Nephron progenitor cell (in vitro differentiated cells): Measurements from ENCODE around the gene KIF26B.
A peak's percentile ranks its signal among the peaks of the same experiment; 100 is the strongest.

ENCODE experiments used
- DNase-seq: peaks from one replicate; pipeline ENCODE4 v3.0.0; 2021
- H3K27ac Mint-ChIP-seq: 2 replicates; pipeline ENCODE4 v1.8.0; 2021; ENCODE audit warnings: mild to moderate bottlenecking, moderate library complexity, mixed read lengths
- H3K27me3 Mint-ChIP-seq: 2 replicates; pipeline ENCODE4 v1.8.0; 2021; ENCODE audit warnings: mild to moderate bottlenecking, low read depth, mixed read lengths; ENCODE audit not compliant: poor library complexity
- H3K36me3 Mint-ChIP-seq: 2 replicates; pipeline ENCODE4 v1.8.0; 2021; ENCODE audit warnings: low read depth, mixed read lengths
- H3K4me1 Mint-ChIP-seq: 2 replicates; pipeline ENCODE4 v1.8.0; 2021; ENCODE audit warnings: mixed read lengths
- H3K4me3 Mint-ChIP-seq: 2 replicates; pipeline ENCODE4 v1.8.0; 2021; ENCODE audit warnings: mild to moderate bottlenecking, moderate library complexity, mixed read lengths
- H3K9me3 Mint-ChIP-seq: 2 replicates; pipeline ENCODE4 v1.8.0; 2021; ENCODE audit warnings: mild to moderate bottlenecking, moderate library complexity, mixed read lengths
- TF ChIP-seq, protein P1 (sequence below): fragments of 200-600 bp; sonication (generic); IDR thresholded peaks from 2 replicates; pipeline ENCODE4 v1.5.0; 2021; ENCODE audit warnings: antibody characterized with exemption

The KIF26B gene

DNA sequence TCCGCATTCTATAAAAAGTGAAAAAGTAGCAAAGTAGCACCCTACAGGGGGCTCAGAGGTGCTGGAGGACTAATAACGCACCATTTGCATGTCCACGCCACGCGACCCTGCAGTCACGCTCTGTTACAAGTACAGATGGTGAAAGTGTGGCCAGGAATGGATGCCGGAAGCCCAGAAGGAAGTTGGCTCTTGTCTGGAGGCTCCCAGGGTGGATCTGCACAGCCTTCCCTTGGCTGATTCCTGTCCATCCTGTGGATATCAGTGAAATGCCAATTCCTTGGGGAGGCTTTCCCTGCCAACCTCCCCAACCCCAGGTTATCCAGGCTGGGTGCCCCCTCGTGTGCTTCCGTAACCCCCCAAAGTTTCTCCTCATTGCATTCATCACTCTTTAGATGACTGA, 396.8 kb downstream of the KIF26B start:
- no peaks in the 10 kb centered on the region for H3K9me3 Mint-ChIP-seq
- H3K36me3 Mint-ChIP-seq = peaks cover 23% of the 10 kb centered on the region
- no peak overlapping the region for H3K4me3 Mint-ChIP-seq
- H3K4me1 Mint-ChIP-seq = peaks cover 47% of the 10 kb centered on the region
- DNase-seq = no peak
- TF ChIP-seq, protein P1, sequence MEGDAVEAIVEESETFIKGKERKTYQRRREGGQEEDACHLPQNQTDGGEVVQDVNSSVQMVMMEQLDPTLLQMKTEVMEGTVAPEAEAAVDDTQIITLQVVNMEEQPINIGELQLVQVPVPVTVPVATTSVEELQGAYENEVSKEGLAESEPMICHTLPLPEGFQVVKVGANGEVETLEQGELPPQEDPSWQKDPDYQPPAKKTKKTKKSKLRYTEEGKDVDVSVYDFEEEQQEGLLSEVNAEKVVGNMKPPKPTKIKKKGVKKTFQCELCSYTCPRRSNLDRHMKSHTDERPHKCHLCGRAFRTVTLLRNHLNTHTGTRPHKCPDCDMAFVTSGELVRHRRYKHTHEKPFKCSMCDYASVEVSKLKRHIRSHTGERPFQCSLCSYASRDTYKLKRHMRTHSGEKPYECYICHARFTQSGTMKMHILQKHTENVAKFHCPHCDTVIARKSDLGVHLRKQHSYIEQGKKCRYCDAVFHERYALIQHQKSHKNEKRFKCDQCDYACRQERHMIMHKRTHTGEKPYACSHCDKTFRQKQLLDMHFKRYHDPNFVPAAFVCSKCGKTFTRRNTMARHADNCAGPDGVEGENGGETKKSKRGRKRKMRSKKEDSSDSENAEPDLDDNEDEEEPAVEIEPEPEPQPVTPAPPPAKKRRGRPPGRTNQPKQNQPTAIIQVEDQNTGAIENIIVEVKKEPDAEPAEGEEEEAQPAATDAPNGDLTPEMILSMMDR = no peak
- peaks cover 12% of the 10 kb centered on the region for H3K27me3 Mint-ChIP-seq
- peak overlapping the region; percentile 25 for H3K27ac Mint-ChIP-seq

DNA sequence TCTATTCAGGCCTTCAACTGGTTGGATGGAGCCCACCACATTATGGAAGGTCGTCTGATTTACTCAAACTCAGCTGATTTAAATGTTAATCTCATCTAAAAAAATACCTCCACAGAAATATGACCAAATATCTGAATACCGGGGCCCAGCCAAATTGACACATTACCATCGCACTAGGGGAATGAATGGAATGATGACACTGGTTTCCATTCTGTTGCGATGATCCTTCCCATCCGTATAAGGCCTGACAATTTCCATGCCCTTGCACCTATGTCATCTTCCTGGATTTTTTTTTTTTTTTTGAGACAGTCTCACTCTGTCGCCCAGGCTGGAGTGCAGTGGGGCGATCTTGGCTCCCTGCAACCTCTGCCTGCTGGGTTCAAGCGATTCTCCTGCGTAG, 397.5 kb downstream of the KIF26B start:
- H3K4me3 Mint-ChIP-seq = no peak overlapping the region
- no peaks in the 10 kb centered on the region for H3K9me3 Mint-ChIP-seq
- H3K4me1 Mint-ChIP-seq = peaks cover 42% of the 10 kb centered on the region
- H3K27me3 Mint-ChIP-seq = peaks cover 12% of the 10 kb centered on the region
- TF ChIP-seq, protein P1 = no peak
- DNase-seq = no peak
- no peak overlapping the region for H3K27ac Mint-ChIP-seq
- H3K36me3 Mint-ChIP-seq = peaks cover 23% of the 10 kb centered on the region

DNA sequence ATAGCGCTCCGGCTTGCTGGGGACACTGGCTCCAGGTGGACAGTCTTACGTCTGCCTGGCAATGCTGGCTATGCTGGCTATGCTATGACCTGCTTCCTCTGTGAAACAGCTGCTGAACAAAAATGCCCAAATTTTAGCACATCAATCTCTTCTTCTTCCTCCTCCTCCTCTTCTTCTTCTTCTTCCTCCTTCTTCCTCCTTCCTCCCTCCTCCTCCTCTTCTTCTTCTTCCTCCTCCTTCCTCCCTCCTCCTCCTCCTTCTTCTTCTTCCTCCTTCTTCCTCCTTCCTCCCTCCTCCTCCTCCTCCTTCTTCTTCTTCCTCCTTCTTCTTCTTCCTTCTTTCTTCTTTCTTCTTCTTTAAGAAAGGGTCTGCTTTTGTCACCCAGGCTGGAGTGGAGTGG, 401.3 kb downstream of the KIF26B start:
- peaks cover 32% of the 10 kb centered on the region for H3K4me1 Mint-ChIP-seq
- H3K27me3 Mint-ChIP-seq = peaks cover 9% of the 10 kb centered on the region
- DNase-seq = no peak
- H3K36me3 Mint-ChIP-seq = peaks cover 25% of the 10 kb centered on the region
- no peak overlapping the region for H3K27ac Mint-ChIP-seq
- no peaks in the 10 kb centered on the region for H3K9me3 Mint-ChIP-seq
- no peak overlapping the region for H3K4me3 Mint-ChIP-seq
- TF ChIP-seq, protein P1 = no peak

DNA sequence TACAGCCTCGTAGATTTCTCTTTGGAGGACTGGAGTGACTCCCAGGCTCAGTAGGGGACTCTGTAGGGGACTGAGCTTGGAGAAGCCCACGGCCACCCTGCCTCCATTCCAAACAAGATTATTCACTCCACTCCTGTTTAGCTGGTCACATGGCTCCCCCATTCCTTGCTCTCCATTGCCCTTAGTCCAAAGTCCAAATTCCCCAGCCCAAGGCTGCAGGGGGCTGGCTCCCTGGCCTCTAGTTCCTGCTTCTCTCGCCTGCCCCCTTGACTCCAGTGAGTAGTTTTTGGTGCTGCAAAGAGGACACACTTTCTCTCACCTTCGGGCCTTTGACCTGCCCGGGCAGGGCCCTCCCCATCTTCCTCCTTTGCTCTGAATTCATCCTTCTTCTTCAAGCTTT, 403.3 kb downstream of the KIF26B start:
- TF ChIP-seq, protein P1 = no peak
- Mint-ChIP-seq H3K4me3 (no peak overlapping the region), H3K4me1 (peaks cover 37% of the 10 kb centered on the region), H3K9me3 (no peaks in the 10 kb centered on the region), H3K36me3 (peaks cover 22% of the 10 kb centered on the region), H3K27ac (no peak overlapping the region), H3K27me3 (peaks cover 5% of the 10 kb centered on the region)
- no peak for DNase-seq

DNA sequence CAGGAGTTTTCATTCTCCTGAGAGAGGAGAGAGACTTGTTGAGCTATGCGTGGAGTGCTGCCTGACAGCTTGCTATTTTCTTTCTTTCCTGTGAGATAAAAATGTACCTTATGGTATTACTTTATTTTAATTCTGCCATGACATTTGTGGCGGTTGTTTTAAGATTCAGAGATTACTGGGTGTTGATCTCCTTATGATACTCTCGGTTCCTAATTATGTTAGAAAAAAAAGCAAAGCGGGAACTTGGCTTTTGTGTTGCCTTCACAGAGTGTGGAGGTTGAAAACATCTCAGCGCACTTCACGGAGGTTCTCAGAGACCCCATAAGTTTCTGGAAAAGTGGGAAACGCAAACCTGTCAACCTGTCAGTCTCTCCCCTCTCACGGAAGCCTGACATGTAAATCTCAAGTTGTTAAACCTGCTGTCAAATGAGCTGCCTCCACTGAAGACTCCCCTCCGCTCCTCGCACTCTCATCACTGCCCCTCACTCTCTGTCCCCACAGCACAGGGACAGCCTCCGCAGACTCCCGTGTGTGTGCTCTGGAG, 405.6 kb downstream of the KIF26B start:
- peaks cover 23% of the 10 kb centered on the region for H3K36me3 Mint-ChIP-seq
- TF ChIP-seq, protein P1 = no peak
- peak overlapping the region; percentile 87 for H3K27ac Mint-ChIP-seq
- no peak for DNase-seq
- no peaks in the 10 kb centered on the region for H3K27me3 Mint-ChIP-seq
- peaks cover 1% of the 10 kb centered on the region for H3K9me3 Mint-ChIP-seq
- H3K4me1 Mint-ChIP-seq = peaks cover 56% of the 10 kb centered on the region
- no peak overlapping the region for H3K4me3 Mint-ChIP-seq

DNA sequence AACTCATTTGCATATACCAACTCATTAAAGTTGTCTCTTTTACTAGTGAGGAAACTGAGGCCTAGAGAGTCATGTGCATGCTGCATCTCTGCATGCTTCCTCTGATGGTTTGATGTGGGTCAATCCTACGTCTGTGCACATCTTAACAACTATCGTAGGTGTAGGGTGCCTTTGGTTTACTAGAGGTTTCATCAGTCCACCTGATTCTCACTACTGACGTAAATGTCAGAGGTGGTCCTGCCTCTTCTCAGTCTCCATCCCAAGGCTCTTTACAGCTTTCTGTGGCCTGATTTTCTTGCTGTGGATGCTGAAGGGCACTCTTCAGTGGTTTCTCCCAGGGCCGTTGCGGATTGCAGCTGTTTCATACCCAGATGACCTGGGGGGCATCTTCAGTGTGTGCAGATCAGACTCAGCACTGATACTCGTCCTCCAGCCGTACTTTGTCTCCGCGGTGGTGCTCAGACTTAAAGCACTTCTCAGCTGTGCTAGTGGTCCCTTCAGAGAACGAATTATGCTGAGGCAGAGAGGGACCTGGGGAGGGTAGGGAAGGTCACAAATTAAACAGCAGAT, 407.0 kb downstream of the KIF26B start:
- Mint-ChIP-seq H3K36me3 (peaks cover 23% of the 10 kb centered on the region), H3K27me3 (no peaks in the 10 kb centered on the region), H3K4me3 (no peak overlapping the region), H3K4me1 (peaks cover 70% of the 10 kb centered on the region), H3K27ac (no peak overlapping the region), H3K9me3 (peaks cover 6% of the 10 kb centered on the region)
- TF ChIP-seq, protein P1 = no peak
- no peak for DNase-seq
